NB4 (cell line): ENCODE results near the gene NOTCH1.

Source experiments
- POLR2A ChIP-seq: IDR thresholded peaks from 2 replicates; pipeline ENCODE4 v1.6.1; 2011; ENCODE audit warnings: mild to moderate bottlenecking; ENCODE audit not compliant: insufficient read length; ENCODE audit errors: extremely low read depth
- TF ChIP-seq, protein P1 (sequence below): IDR thresholded peaks from one replicate; pipeline ENCODE4 v1.5.1; 2012; ENCODE audit warnings: low read depth, low read length

DNA sequence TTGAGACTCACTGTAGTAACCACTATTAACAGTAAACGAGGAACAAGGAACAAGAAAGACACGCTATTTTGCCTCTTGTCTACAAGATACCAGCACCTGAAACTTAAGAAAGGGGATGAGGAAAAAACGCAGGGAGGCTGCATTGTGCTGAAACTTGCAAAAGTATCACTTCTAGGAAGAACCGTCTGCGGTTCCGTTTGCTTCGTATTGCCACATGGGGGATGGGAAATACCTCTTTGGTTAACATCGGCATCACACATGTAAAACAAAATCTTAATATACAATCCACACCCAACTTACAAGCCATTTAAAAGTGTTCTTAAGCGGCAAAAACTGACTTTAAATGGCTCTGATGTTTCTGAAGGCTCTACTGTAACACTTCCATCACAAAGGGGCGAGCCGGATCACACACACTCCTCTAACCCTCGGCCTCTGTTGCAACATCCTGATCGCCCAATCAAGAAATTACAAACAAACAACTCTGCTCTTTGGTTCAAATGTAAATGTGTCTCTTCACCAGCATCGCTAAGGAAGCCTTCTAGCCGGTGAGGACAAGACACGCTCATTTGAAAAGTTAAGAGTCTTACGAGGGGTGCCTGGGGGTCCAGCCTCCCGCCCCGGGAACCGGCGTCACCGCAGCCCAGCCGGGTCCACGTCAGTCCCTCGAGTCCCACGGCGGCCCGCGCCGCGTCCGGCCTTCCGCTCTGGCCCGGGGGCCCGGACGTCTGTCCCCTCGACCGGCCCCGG, 63.6 kb downstream of the NOTCH1 start:
- TF ChIP-seq, protein P1, sequence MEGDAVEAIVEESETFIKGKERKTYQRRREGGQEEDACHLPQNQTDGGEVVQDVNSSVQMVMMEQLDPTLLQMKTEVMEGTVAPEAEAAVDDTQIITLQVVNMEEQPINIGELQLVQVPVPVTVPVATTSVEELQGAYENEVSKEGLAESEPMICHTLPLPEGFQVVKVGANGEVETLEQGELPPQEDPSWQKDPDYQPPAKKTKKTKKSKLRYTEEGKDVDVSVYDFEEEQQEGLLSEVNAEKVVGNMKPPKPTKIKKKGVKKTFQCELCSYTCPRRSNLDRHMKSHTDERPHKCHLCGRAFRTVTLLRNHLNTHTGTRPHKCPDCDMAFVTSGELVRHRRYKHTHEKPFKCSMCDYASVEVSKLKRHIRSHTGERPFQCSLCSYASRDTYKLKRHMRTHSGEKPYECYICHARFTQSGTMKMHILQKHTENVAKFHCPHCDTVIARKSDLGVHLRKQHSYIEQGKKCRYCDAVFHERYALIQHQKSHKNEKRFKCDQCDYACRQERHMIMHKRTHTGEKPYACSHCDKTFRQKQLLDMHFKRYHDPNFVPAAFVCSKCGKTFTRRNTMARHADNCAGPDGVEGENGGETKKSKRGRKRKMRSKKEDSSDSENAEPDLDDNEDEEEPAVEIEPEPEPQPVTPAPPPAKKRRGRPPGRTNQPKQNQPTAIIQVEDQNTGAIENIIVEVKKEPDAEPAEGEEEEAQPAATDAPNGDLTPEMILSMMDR, result no peak
- no peak for TF ChIP-seq POLR2A
